Measurements from ENCODE around the gene ATCAY.
"Not testable (repeated sequence)": the region's sequence is repeated elsewhere in the genome, so short reads cannot be mapped to it uniquely, and the experiment has no call there.

ATCAY gene

DNA sequence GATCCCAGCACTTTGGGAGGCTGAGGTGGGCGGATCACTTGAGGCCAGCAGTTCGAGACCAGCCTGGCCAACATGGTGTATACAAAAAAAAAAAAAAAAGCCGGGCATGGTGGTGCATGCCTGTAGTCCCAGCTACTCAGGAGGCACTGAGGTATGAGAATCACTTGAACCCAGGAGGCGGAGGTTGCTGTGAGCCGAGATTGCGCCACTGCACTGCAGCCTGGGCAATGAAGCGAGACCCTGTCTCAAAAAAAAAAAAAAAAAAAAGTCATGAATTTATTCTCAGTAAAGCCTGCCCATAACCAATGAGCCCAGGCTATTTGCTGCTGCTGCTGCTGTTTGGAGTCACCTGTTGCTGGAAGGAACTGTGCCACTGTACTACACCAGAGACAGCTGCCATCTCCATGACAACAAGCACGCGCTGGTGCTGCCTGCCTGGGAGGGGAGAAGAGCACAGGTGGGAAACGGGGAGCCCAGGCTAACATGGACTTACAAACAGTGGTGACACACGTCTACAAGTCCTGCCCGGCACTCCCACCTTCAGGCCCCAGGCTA, 23.0 kb upstream of the ATCAY start:
- no peak for DNase-seq

DNA sequence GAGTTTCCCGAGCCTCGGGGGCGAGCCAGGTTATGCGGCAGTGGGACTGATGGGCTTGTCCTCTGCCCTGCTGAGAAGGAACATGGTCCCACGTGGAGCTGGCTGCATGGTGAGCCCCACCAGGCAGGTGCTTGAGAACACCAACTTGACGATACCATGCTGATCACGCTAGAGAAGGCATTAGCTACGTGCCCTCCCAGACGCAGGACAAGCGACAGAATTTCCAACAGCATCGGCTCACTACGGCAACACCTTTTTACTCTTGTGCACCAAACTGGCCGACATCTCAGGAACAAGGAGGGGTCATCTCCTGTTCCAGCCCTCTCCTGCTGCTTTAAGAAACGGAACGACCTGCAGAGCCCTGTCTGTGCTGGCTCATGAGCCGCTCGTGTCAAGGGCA, 20.0 kb upstream of the ATCAY start:
- no peak for DNase-seq

DNA sequence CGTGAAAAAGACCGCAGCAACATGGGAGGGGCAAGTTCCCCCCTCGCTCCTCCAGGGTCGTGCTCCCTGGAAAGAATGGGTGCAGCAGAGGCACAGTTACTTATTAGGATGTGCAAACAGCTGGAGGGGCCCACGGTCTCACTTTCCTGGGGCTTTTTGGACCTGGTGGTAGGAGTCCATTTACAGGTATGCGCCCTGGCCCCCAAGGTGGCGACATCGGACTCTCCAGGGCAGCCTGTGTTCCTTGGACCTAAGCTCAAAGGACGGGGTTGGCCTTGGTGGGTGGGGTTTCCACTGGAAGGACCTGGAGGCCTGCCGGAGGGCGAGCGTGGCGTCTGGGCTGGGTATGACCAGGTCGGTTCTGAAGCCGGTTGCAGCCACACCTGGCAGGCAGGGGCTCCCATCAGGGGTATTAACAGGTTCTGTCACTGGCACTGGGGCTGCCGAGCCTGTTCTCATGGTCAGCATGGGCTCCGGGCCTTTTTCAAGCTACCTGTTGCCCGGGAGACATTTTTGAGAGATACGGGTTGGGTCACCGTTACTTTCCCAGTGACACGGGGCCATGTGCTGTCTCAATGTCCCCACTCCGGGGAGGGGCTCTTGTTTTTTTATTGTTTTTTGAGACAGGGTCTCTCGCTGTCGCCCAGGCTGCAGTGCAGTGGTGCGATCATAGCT, 17.5 kb upstream of the ATCAY start:
- no peak for DNase-seq

DNA sequence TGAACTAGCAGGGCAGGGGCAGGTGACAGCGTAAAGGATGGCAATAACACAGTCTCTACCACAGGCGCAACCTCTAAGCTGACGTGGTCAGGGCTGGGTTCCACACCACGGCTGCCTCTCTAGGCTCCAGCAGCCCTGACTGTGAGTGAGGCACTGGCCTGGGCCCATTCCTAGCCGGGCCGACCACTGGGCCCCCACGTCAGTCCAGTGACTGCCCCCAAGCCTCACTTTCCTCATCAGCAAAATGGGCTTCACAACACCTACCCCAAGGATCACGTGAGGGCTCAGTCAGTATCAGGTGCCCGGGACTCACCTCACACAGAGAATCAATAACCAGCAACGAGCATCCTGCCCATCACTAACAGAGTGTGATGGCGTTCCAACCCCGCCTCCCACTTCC, 16.8 kb upstream of the ATCAY start:
- no peak for DNase-seq

DNA sequence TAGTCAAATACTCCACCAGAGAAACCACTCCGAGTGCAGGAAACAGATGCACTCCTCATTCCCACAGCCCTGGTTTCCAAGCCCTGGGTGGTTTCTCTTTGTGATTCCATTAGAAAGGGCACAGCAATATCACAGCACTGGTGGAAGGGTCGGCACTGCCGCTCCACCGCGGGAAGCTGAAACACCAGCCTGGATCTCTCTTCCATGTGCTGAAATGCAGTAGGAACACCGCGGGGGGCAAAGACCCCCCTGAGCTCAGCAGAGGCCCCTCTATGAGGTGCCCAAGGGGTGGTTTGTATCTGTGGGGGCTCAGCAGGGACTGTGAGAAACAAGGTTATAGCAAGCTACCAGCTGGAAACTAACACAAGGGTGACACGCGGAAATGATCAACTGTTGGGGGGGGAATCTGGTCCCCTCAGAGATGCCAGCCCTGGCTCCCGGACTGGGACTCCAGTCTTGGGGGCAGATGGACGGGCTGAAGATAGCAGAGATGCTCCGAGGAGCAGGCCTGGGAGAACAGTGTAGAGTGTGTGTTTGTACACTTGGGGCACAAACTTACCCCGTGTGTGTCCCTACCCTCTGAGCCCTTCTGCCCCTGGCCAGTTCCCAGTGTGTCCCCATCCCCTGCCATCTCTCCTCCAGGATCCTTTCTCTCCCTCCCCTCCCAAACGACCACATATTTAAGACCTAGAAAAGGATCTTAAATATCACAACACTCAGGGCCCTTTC, 13.4 kb upstream of the ATCAY start:
- DNase-seq, result no peak

DNA sequence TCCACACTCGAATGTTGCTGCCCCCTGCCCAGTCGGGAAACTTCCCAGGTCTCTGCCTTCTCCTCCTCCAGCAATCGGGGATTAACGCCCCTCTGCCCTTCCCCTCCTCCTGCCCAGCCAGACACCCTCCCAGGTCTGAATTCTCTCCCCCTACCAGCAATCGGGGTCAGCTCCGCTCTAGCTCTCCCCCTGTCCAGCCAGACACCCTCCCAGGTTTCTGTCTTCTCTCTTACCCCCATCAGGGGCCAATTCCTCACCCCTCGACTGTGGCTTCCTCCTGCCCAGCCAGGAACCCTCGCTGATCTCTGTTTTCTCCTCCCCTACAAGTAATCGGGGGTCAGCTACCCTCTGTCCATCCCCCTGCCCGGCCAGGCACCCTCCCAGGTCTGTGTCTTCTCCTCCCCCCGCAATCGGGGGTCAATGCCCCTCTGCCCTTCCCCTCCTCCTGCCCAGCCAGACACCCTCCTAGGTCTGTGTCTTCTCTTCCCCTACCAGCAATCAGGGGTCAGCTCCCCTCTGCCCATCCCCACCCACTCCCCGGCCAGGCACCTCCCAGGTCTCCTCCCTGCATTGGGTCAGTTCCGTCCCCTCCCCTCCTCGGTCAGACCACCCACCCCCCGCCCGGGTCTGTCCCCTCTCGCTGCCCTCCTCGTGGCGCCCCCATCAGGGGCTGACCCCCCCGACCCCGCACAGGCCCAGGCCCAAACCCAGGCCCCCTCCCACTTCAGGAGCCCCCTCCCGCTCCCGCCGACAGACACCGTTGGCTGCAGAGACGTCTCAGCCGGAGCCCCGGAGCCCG, 12.3 kb upstream of the ATCAY start:
- DNase-seq, result no peak

DNA sequence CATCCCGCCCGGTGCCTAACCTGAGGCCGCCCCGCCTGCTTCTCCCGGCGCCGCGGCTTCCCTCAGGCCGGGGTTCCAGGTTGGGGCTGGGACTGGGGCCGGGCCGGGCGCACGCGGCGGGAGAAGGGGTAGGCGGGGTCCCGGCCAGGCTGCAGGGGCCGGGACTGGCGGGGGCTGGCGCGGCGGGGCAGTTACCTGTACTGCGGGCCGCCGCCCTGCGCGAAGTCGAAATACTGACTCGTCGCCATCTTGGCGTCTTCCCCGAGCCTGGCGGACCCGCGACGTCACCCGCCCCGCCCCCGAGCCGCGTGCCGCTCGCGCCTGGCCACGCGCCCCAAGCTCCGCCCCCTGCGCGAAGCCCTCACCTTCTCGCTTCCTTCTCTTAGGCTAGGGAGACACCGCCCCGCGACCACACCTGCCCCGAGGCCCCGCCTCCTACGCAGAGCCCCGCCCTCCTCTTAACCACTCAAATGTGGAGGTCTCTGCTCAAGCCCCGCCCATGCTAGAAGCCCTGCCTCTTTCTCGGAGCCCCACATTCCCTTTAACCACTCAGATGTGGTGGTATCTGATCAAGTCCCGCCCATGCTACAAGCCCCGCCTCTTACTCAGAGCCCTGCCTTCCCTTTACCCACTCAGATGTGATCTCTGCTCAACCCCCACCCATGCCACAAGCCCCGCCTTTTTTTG, 11.6 kb upstream of the ATCAY start, which contains the start of gene ZFR2:
Gene ZFR2, minus strand, starts transcription at position 269 of the 687 bp plus-strand sequence. Its CDS starts 21 bp downstream, at position 248.
- DNase-seq, result no peak

DNA sequence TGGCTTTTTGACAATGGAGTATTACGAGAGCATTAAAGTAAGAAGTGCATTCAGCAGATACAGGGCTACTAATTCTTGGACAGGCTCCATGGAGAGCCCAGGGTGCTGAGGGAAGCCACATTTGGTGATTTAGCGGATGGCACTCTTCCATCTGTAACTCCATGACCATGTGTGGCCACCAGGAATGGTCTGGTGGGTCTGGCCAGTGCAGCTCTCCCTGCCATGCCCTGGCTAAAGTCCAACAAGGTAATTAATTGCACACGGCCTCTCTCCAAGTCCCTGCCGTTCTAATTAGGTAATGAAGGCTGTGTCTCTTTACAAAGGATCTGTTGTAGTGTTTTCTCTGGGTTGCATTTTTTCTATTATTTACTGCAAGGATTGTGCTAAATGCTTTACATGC, 7.3 kb upstream of the ATCAY start:
- no peak for DNase-seq

DNA sequence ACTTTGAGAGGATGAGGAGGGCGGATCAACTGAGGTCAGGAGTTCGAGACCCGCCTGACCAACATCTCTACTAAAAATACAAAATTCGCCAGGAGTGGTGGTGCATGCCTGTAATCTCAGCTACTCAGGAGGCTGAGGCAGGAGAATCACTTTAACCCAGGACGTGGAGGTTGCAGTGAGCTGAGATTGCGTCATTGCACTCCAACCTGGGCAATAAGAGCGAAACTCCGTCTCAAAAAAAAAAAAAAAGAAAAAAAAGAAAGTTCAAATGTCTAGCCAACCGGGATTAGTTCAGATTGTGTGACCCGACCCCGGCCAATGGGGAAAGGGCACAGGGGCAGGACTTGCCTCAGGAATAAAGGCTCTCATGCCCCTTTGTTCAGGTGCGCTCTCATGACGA, 5.8 kb upstream of the ATCAY start:
- not testable (repeated sequence) for DNase-seq

DNA sequence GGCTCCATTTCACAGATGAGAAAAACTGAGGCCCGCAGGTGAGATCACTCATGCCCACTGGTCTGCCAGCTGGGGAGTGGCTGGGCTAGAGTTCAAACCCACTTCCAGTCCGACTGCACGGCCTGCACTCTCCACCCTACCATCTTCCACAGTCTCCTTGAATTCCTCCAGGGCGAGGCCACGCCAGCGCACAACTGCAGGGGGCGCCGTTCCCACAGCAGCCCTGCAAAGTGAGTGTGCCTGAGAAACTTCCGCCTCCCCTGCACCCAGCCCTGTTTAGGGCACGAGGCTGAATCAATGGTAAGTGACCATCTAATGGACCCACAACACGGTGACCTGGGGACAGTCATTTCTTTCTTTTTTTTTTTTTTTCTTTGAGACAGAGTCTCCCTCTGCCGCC, 829 bp upstream of the ATCAY start:
- DNase-seq, result no peak

DNA sequence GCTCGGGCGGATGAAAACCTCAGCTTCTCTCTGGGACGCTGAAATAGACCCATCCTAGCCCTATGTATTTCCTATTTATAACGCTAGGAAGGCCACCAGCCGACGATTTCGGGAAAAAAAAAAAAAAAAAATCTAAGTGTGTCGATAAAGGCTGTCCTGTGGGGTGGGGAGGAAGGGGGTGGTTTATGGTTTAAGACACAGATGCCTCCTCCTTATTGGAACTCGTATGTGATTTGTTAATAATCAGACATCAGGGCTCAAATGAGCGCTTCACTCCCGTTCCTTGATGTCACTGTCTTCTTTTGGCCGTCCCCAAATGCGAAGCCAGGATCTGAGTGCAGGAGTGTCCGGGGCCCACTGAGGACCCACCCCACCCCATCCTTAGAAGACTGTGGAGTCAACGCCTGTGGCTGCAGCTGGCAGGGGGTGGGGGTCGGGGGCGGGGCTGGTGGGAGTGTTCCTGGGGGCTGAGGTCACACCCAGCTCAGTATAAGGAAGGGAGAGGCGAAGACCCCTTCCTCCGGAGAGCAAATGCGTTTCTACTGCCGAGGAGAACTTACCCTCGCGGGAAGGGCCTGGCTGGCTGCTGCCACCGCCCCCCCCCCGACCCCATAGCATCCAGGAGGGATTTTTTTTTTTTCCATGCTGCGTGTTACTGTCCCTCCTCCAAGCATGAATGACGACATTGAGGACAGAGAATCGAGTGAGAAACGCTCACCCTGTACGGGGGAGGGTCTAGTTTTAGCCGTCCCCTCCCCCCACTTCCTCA, 971 bp downstream of the ATCAY start:
- DNase-seq, result no peak

DNA sequence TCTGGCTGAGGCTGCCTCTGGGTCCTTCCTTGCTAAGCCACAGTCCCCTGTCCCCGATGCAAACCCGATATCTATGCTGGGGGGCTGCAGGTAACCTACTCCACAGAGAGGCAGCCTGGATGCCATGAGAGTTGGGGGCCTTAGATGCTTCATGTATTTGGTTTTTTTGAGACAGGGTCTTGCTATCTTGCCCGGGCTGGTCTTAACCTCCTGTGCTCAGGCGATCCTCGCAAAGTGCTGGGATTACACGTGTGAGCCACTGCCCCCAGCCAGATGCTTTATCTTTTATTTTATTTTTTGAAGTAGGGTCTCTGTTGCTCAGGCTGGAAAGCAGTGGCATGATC, 1.5 kb downstream of the ATCAY start:
- DNase-seq, result no peak

DNA sequence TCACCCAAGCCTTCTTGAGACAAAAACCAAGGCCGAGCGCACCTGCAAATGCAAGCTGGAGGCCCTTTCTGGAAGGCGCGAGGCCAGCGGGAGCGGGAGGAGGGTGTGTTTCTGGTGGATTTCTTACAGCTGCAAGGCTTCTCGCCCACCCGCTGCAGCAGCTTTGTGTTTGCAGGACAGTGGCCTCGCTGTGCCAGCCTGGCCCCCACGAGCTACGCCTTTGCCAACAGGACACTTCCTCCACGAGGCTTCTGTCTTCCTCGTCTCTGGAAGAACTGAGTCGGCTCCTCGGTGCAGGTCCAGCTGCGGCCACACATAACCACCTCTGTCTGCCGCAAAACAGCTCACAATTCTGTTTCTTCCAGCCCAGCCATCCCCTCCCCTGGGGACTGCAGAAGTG, 10.1 kb downstream of the ATCAY start:
- no peak for DNase-seq

DNA sequence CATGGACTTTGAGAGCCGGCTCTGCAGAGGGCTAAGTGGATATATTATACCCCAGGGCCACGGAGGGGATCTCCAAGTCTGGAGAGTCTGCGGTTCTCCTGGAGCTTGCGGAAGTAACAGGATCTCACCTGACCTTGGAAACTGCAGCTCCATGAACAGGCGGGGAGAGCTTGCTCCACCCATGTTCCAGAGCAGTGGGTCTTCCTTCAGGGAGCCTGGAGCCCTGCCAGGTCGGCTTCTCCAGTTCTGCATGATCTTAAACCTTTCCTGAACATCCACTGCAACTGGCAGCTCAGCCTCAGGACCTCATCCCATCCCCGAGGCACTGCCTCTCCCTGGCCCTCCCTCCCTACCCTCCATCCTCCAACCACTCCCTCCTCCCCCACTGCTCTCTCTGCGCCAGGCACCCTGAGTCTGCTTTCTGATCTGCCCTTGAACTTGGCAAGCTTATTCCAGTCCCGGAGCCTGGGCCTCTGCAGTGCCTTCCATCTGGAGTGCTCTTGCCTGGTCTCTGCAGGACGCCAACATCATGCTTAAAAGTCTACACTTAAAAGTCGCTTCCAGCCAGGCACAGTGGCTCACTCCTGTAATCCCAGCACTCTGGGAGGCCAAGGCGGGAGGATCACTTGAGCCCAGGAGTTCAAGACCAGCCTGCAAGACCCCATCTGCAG, 13.2 kb downstream of the ATCAY start:
- DNase-seq, result no peak

DNA sequence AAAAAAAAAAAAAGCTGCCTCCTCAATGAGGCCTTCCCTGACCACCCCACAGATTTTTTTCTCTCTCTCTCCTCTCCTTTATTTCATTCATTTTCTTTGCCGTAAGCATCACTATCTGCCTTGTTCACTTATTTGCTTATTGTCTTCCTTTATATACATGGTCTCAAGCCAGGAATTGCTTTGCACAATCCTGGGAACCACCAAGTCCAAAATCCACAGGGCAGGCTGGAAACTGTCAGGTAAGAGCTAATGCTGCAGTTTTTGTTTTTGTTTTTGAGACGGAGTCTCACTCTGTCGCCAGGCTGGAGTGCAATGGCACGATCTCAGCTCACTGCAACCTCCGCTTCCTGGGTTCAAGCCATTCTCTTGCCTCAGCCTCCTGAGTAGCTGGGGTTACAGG, 14.5 kb downstream of the ATCAY start:
- not testable (repeated sequence) for DNase-seq

DNA sequence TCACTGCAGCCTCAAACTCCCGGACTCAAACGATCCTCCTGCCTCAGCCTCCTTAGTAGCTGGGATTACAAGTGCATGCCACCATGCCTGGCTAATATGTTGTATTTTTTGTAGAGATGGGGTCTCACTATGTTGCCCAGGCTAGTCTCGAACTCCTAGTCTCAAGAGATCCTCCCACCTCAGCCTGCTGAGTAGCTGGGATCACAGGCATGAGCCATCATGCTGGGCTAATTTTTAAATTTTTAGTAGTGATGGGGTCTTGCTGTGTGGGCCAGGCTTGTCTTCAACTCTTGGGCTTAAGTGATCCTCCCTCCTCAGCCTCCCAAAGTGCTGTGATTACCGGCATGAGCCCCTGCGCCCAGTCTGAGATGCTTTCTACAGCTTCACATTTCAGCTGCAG, 15.3 kb downstream of the ATCAY start:
- DNase-seq, result no peak

DNA sequence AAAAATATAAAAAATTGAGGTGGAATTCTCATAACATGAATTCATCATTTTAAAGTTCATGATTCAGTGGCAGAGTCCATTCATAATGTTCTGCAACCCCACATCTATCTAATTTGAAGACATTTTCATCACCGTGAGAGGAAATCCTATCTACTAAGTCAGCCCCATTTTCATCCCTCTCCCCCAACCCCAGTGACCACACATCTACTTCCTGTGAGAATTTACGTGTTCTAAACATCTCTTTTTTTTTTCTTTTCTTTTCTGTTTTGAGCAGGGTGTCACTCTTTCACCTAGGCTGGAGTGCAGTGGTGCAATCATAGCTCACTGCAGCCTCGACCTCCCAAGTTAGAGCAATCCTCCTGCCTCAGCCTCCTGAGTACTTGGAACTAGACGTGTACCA, 17.5 kb downstream of the ATCAY start:
- no peak for DNase-seq

DNA sequence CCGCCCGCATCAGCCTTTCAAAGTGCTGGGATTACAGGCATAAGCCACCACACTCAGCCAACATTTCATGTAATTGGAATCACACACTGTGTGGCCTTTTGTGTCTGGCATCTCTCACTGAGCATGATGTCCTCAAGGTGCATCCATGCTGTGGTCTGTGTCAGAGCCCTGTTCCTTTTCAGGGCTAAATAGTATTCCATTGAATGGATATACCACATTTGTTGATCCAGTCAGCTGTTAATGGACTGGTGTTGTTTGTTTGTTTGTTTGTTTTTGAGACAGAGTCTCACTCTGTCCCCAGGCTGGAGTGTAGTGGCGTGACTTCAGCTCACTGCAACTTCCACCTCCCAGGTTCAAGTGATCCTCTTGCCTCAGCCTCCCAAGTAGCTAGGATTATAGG, 17.9 kb downstream of the ATCAY start:
- DNase-seq, result no peak

DNA sequence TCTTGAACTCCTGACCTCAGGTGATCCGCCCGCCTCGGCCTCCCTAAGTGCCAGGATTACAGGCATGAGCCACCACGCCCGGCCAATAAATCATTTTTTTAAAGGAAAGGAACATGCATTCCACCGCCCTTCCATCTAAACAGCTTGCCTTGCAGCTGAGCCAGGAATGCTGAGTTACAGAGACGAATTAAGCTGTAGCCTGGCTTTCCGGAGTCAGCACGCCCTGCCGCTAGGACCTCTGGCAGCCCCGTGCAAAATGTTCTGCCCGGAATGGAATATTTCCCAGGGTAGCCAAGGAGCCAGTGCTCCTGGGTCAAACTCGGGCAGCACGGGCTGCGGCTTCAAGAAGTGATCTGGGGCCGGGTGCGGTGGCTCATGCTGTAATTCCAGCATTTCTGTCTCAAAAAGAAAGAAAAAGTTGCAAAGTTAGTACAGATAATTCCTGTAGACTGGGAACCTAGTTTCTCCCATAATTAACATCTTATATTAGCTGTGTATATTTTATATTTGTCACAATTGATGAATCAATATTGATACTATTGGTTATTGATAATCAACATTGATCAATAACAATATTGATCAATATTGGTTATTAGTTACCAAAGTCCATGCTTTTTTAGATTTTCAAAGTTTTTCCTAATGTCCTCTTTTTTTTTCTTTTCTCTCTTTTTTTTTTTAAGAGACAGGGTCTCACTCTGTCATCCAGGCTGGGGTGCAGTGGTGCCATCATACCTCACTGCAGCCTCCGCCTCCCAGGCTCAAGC, 19.2 kb downstream of the ATCAY start:
- no peak for DNase-seq

DNA sequence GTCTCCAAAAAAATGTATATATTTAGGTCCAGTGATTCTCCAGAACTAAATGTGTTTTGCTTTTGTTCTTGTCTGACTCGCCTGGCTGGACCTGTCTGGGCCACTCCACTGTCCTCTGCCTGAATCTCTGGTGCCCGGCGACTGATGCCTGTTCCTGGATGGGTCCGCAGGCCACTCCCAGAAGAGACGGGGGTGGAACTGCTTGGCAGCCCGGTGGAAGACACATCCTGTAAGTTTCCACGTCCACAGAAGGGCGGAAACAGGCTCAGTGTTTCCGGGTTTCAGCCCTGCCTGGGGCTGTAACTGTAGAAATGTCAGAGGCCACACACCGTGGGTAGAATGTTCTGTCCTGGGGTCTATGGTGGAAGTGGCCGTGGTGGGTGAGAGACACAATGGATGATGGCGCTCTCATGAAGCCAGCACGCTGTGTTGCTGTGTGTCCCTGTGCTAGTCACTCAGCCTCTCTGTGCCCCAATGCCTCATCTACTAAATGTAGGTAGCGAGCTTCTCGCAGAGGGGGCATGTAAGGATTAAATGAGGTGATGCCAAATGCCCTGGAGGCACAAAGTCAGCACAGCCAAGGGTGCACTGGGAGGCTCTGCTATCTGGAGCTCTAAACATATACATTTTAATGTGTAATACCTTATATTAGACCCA, 22.0 kb downstream of the ATCAY start:
- DNase-seq, result no peak
